ENCODE measurements around the gene BICRA. TPM values are rescaled to one million over a fixed set of nuclear protein-coding genes. Genes with fewer than 3 reads are reported as not detected.

The BICRA gene
- total and polyA plus RNA-seq, 2 of the 8 experiments (the other 6 are each of a cell fraction or from before 2014, with no cell fraction given): 1.5 to 29.2 TPM

DNA sequence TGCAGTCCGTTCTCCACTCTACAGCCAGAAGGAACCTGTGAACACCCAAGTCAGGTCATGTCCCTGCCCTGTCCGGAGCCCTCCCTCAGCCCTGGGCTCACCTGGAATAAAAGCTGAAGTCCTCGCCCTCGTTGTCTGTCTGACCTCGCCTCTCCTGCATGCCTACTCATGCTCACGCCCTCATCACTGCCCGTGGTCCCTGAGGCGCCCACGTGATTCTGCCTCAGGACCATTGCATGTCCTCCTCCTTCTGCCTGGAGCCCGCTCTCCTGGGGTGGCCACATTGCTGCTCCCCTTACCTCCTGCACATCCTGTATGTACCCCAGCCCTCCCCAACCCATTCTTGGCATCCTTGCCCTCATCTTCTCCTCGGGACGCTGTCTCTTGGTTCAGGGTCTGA, 42.2 kb downstream of the BICRA start (continued):
- TF ChIP-seq, protein P1, sequence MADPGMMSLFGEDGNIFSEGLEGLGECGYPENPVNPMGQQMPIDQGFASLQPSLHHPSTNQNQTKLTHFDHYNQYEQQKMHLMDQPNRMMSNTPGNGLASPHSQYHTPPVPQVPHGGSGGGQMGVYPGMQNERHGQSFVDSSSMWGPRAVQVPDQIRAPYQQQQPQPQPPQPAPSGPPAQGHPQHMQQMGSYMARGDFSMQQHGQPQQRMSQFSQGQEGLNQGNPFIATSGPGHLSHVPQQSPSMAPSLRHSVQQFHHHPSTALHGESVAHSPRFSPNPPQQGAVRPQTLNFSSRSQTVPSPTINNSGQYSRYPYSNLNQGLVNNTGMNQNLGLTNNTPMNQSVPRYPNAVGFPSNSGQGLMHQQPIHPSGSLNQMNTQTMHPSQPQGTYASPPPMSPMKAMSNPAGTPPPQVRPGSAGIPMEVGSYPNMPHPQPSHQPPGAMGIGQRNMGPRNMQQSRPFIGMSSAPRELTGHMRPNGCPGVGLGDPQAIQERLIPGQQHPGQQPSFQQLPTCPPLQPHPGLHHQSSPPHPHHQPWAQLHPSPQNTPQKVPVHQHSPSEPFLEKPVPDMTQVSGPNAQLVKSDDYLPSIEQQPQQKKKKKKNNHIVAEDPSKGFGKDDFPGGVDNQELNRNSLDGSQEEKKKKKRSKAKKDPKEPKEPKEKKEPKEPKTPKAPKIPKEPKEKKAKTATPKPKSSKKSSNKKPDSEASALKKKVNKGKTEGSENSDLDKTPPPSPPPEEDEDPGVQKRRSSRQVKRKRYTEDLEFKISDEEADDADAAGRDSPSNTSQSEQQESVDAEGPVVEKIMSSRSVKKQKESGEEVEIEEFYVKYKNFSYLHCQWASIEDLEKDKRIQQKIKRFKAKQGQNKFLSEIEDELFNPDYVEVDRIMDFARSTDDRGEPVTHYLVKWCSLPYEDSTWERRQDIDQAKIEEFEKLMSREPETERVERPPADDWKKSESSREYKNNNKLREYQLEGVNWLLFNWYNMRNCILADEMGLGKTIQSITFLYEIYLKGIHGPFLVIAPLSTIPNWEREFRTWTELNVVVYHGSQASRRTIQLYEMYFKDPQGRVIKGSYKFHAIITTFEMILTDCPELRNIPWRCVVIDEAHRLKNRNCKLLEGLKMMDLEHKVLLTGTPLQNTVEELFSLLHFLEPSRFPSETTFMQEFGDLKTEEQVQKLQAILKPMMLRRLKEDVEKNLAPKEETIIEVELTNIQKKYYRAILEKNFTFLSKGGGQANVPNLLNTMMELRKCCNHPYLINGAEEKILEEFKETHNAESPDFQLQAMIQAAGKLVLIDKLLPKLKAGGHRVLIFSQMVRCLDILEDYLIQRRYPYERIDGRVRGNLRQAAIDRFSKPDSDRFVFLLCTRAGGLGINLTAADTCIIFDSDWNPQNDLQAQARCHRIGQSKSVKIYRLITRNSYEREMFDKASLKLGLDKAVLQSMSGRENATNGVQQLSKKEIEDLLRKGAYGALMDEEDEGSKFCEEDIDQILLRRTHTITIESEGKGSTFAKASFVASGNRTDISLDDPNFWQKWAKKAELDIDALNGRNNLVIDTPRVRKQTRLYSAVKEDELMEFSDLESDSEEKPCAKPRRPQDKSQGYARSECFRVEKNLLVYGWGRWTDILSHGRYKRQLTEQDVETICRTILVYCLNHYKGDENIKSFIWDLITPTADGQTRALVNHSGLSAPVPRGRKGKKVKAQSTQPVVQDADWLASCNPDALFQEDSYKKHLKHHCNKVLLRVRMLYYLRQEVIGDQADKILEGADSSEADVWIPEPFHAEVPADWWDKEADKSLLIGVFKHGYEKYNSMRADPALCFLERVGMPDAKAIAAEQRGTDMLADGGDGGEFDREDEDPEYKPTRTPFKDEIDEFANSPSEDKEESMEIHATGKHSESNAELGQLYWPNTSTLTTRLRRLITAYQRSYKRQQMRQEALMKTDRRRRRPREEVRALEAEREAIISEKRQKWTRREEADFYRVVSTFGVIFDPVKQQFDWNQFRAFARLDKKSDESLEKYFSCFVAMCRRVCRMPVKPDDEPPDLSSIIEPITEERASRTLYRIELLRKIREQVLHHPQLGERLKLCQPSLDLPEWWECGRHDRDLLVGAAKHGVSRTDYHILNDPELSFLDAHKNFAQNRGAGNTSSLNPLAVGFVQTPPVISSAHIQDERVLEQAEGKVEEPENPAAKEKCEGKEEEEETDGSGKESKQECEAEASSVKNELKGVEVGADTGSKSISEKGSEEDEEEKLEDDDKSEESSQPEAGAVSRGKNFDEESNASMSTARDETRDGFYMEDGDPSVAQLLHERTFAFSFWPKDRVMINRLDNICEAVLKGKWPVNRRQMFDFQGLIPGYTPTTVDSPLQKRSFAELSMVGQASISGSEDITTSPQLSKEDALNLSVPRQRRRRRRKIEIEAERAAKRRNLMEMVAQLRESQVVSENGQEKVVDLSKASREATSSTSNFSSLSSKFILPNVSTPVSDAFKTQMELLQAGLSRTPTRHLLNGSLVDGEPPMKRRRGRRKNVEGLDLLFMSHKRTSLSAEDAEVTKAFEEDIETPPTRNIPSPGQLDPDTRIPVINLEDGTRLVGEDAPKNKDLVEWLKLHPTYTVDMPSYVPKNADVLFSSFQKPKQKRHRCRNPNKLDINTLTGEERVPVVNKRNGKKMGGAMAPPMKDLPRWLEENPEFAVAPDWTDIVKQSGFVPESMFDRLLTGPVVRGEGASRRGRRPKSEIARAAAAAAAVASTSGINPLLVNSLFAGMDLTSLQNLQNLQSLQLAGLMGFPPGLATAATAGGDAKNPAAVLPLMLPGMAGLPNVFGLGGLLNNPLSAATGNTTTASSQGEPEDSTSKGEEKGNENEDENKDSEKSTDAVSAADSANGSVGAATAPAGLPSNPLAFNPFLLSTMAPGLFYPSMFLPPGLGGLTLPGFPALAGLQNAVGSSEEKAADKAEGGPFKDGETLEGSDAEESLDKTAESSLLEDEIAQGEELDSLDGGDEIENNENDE (IDR thresholded peaks at IDR 0.05; ENCODE audit: insufficient replicate concordance, low read length): no peak
- TF ChIP-seq HDAC6 (IDR thresholded peaks at IDR 0.05; ENCODE audit: low read depth, low read length) (no peak), MAFK (IDR thresholded peaks at IDR 0.05; ENCODE audit: low read depth, low read length) (no peak), CTBP2 (IDR thresholded peaks at IDR 0.05; ENCODE audit: borderline replicate concordance, insufficient read depth, insufficient read length, low read length) (no peak), POU5F1 (IDR thresholded peaks at IDR 0.05; ENCODE audit: low read depth, low read length) (no peak), BCL11A (IDR thresholded peaks at IDR 0.05; ENCODE audit: low read depth in 2 of 2, low read length in 2 of 2) (no peak)

Measured in H1 (cell line).